ENCODE results near the gene TRAF1.

The TRAF1 gene

DNA sequence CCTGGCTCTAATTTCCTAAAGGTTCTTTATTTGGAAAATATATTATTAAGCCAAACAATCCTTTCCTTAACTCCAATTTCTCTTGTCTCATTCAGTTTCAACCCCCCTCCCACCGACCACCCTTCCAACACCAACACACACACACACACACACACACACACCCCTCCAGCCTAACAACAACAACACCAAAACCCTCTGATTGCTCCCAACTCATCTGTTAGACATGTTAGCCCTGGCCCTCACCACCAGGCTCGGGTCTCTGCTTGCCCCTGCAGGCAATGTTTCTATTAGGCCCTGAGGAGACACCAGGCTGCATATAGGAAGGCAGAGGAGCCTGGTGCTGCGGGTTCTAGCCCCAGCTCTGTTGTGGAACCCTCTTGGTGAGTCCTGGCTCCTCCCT, 18.4 kb upstream of the TRAF1 start:
- TF ChIP-seq, protein P1, sequence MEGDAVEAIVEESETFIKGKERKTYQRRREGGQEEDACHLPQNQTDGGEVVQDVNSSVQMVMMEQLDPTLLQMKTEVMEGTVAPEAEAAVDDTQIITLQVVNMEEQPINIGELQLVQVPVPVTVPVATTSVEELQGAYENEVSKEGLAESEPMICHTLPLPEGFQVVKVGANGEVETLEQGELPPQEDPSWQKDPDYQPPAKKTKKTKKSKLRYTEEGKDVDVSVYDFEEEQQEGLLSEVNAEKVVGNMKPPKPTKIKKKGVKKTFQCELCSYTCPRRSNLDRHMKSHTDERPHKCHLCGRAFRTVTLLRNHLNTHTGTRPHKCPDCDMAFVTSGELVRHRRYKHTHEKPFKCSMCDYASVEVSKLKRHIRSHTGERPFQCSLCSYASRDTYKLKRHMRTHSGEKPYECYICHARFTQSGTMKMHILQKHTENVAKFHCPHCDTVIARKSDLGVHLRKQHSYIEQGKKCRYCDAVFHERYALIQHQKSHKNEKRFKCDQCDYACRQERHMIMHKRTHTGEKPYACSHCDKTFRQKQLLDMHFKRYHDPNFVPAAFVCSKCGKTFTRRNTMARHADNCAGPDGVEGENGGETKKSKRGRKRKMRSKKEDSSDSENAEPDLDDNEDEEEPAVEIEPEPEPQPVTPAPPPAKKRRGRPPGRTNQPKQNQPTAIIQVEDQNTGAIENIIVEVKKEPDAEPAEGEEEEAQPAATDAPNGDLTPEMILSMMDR (IDR thresholded peaks at IDR 0.05; ENCODE audit: low read depth, low read length): no peak
- H3K27ac ChIP-seq: no peak overlapping the region
- no peak for DNase-seq
- no peaks in the 10 kb centered on the region for H3K27me3 ChIP-seq (ENCODE audit: insufficient read depth, low read depth, severe bottlenecking)
- peaks cover 5% of the 10 kb centered on the region for H3K9me3 ChIP-seq (ENCODE audit: severe bottlenecking)
- H3K4me3 ChIP-seq (ENCODE audit: low read depth, low read length): no peak overlapping the region
- no peaks in the 10 kb centered on the region for H3K36me3 ChIP-seq

DNA sequence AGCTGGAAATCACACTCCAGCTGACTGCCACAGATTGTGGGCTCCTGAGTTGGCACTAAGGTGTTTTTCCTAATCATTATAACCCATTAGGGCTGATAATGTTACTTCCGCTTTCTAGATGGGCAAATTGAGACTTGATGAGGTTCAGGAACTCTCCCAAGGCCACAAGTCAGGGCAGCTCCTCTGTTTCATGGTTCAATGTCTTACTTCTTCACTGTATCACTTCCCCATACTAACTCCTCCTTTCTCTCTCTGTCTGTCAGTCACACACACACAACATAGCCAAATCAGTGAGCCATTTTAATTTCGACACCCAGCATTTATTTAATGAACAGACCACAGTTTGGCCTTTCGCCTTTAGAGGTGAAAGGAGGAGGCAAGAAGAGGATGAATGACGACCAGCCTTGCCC, 17.8 kb upstream of the TRAF1 start:
- H3K4me3 ChIP-seq (ENCODE audit: low read depth, low read length): no peak overlapping the region
- TF ChIP-seq, protein P1 (IDR thresholded peaks at IDR 0.05; ENCODE audit: low read depth, low read length): no peak
- no peak overlapping the region for H3K27ac ChIP-seq
- H3K9me3 ChIP-seq (ENCODE audit: severe bottlenecking): peaks cover 5% of the 10 kb centered on the region
- no peaks in the 10 kb centered on the region for H3K36me3 ChIP-seq
- no peaks in the 10 kb centered on the region for H3K27me3 ChIP-seq (ENCODE audit: insufficient read depth, low read depth, severe bottlenecking)
- no peak for DNase-seq

DNA sequence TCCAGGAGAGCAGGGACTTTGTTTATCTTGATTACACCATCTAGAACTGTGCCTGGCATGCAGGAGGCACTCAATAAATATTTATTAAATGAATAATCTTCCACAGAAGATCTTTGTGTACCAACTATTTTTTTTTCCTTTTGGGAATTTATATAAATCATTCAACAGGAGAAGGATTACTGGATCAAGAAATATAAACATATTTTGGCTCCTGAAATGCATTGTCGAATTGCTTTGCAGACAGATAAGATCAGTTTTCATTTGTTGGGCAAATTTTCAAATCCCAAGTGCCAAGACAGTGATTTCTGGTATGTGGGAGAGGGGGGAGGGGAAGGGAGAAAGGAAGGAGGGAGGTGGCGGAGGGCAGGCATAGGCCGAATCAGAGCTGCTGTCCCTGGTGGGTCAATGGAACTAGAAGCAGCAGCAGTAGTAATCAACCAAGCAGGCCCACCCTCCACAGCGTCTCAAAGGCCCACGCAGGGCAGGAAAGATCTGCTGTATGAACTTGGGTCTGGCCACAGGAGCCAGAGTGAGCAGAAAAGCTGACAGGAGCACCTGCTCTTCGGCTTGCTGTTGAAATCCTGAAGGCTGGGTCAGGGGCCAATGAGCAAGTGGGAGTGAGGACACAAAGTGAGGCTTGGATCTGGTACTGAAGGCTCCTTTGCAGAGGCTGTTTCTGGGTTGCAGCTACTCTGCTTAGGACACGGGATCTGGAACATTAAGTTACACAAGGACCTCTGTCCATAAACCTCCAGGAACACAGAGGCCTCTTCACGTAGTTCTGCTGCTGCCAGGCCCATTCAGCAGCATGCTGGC, 15.8 kb upstream of the TRAF1 start:
- TF ChIP-seq, protein P1 (IDR thresholded peaks at IDR 0.05; ENCODE audit: low read depth, low read length): no peak
- Histone ChIP-seq H3K4me3 (ENCODE audit: low read depth, low read length) (no peak overlapping the region), H3K27me3 (ENCODE audit: insufficient read depth, low read depth, severe bottlenecking) (no peaks in the 10 kb centered on the region), H3K9me3 (ENCODE audit: severe bottlenecking) (no peaks in the 10 kb centered on the region), H3K27ac (no peak overlapping the region), H3K36me3 (no peaks in the 10 kb centered on the region)
- no peak for DNase-seq

DNA sequence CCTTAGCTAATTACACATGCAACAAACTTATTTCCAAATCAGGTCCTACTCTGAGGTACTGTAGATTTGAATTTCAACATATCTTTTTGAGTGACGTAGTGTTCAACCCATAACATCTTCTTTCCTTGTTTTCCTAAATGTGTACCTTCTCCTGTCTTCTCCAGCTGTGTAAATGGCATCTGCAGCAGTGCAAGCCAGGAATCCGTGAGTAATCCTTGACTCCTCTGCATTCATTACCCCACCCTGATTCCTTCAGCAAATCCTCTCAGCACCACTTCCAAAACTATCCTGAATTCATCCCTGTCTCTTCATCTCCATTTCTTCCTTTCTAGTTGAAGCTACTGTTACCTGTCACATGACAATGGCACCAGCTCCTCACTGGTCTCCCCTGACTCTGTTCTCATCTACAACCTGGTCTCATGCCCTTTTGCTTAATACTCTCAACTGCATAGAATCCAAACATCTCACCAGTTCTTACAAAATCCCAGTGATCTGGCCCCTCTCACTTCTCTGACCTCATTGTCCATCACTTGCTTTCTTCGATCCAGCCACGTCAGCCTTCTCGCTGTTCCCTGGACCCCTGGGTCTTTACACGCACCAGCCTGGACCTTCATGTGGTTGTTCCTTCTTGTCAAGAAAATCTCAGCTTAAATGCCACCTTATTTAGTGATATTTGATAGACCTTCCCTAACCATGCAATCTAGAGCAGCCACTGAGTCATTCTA, 14.6 kb upstream of the TRAF1 start:
- TF ChIP-seq, protein P1 (IDR thresholded peaks at IDR 0.05; ENCODE audit: low read depth, low read length): no peak
- no peak for DNase-seq
- H3K36me3 ChIP-seq: no peaks in the 10 kb centered on the region
- no peaks in the 10 kb centered on the region for H3K27me3 ChIP-seq (ENCODE audit: insufficient read depth, low read depth, severe bottlenecking)
- no peak overlapping the region for H3K4me3 ChIP-seq (ENCODE audit: low read depth, low read length)
- H3K27ac ChIP-seq: no peak overlapping the region
- H3K9me3 ChIP-seq (ENCODE audit: severe bottlenecking): no peaks in the 10 kb centered on the region

DNA sequence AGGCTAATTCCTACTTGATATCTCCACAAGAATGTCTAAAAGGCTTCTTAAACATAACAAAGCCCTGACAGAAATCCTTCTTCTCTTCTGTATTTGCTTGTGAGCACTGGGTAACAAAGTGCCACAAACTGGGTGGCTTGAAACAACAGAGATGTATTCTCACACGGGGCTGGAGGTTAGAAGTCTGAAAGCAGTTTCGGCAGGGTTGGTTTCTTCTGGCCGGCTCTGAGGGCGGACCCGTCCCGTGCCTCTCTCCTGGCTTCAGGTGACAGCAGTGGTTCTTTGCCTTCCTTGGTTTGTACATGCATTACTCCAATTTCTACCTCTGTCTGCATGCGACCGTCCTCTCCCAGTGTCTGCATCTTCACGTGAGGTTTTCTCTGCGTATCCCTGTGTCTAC, 14.0 kb upstream of the TRAF1 start:
- DNase-seq: no peak
- Histone ChIP-seq H3K27ac (no peak overlapping the region), H3K27me3 (ENCODE audit: insufficient read depth, low read depth, severe bottlenecking) (no peaks in the 10 kb centered on the region), H3K4me3 (ENCODE audit: low read depth, low read length) (no peak overlapping the region), H3K9me3 (ENCODE audit: severe bottlenecking) (no peaks in the 10 kb centered on the region), H3K36me3 (no peaks in the 10 kb centered on the region)
- TF ChIP-seq, protein P1 (IDR thresholded peaks at IDR 0.05; ENCODE audit: low read depth, low read length): no peak
